ENCODE data around the gene ARF3.

DNA sequence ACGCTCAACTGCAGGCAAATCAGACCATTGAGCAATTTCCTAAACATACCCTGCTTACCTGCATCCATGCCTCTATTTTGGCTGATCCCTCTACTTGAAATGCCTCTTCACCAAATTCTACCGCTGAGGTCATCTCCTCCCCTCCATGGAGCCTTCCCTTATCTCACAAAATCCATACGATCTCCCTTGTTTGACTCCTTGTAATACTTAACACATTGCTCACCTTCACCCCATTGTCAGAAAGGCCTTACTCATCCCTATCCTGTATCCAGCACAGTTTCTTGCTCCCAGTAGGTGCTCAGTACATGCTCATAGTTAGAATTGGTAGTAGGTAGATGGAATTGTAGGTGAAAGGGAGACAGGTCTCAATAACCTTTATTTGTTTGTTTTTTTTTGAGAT is 36.5 kb upstream of the ARF3 start:
- TF ChIP-seq, protein P1, sequence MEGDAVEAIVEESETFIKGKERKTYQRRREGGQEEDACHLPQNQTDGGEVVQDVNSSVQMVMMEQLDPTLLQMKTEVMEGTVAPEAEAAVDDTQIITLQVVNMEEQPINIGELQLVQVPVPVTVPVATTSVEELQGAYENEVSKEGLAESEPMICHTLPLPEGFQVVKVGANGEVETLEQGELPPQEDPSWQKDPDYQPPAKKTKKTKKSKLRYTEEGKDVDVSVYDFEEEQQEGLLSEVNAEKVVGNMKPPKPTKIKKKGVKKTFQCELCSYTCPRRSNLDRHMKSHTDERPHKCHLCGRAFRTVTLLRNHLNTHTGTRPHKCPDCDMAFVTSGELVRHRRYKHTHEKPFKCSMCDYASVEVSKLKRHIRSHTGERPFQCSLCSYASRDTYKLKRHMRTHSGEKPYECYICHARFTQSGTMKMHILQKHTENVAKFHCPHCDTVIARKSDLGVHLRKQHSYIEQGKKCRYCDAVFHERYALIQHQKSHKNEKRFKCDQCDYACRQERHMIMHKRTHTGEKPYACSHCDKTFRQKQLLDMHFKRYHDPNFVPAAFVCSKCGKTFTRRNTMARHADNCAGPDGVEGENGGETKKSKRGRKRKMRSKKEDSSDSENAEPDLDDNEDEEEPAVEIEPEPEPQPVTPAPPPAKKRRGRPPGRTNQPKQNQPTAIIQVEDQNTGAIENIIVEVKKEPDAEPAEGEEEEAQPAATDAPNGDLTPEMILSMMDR (IDR thresholded peaks at IDR 0.05), result no peak
- no peak for TF ChIP-seq POLR2A (IDR thresholded peaks at IDR 0.05)
